Activated CD4-positive, alpha-beta T cell treated with anti-CD3 and anti-CD28 coated beads, Interleukin-2, Interleukin-6, amounts not matched to agents 100 ng/mL and 50 ng/mL, durations not matched to agents 16 hours and 8 hours (primary cell): ENCODE measurements around the gene LENEP.
A peak's percentile ranks its signal among the peaks of the same experiment; 100 is the strongest.

Experiments
- DNase-seq: peaks from one replicate; pipeline ENCODE4 v3.0.0-alpha.2; 2020

The LENEP gene, protein sequence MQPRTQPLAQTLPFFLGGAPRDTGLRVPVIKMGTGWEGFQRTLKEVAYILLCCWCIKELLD

DNA sequence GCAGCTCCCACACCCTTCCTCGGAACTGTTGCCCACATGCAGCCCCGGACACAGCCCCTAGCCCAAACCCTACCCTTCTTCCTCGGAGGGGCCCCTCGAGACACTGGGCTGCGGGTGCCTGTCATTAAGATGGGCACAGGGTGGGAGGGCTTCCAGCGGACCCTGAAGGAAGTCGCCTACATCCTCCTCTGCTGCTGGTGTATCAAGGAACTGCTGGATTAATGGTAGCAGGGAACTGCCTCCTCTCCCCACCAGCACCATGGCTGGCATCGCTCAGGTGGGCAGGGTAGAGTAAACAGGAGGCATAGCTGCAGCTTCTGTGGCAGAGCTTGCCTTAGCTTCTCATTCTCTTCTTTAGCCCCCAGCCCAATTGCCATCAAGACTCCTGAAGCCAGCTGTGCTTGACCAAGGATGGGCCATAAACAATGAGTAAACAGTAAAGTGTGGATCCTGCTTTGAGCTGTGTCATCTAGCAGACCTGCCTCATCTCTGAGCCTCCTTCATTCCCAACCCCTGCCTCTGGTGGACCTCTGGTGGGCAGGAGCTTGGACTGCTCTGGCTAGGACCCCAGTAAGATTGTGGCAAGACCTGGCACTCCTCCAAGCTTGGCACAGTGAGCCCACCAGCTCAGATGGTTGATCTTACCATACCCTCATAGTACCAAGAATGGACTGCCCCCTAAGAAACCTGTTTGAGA is at the start of gene LENEP:
TSS of gene LENEP (plus strand) at position 15 of the 697 bp plus-strand sequence. CDS start at position 37, 22 bp downstream.
- no peak for DNase-seq

GRCh38 chr1:154943649-154944400 is 49.6 kb upstream of the LENEP start:
- peak; percentile 64 for DNase-seq

- DNase-seq: no peak
Measured at GRCh38 chr1:154944401-154945159, 48.8 kb upstream of the LENEP start.

GRCh38 chr1:154945160-154945961 is 48.0 kb upstream of the LENEP start:
- no peak for DNase-seq

- no peak for DNase-seq
Measured at GRCh38 chr1:154945962-154946850, 47.2 kb upstream of the LENEP start.

GRCh38 chr1:154948079-154948478 is 45.3 kb upstream of the LENEP start:
- DNase-seq: no peak

DNA sequence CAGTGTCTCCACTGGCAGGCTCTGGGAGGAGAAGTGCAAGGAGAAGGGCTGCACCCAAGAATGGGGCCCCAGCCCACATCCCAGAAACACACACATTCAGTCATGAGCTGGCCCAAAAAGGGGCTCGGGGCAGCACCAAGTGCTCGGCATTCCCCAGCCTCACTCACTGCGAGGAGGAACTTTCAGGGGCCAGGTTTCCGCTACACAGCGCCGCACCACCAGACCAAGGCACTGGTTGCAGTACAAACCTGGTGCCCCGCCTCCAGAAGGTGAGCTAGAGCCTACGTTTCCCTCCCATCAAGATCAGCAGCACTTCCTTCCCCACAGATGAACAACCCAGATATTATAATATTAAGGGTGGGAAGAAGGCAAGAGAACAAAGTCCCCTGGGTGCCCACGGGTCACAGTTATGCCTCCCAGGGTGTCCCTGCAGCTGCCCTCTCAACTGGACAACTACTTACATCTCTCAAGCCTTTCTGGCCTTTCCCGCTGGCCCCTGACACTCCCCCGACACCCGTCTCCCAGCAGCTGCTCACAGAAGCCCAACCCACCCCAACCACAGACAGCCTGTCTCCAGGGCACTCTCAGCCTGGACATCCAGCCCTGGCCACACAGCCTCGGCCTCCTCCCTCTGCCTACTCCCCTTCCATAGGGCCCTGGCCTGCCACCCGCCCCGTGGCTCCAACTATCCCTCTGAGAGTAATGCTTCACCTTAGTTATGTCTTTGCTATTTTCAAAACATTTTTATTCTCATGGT is 41.3 kb upstream of the LENEP start:
- DNase-seq: peak; percentile 39

- no peak for DNase-seq
Measured at GRCh38 chr1:154952664-154953063, 40.7 kb upstream of the LENEP start.

DNA sequence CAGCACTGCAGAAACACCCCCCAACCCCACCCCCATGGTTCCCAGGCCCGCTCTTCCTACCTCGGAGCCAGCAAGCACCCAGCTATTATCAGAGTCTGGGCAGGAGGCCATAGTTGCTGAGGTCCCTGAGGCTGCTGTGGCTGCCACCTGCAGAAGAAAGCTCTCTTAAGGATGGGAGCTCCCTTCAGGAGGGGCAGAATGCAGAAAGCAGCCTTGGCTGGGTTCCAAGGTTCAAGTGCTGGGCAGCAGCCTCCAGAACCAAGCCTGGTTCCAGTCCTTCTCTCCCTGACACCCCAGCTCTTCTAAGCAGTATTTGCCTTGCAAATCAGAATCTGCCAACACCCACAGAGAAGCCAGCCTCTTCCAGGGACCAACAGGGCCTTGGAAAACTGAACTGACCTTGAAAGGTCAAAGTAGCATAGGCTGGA is 39.8 kb upstream of the LENEP start:
- no peak for DNase-seq

- no peak for DNase-seq
Measured at GRCh38 chr1:154954541-154954940, 38.8 kb upstream of the LENEP start.

- DNase-seq: peak; percentile 93
Measured at GRCh38 chr1:154955039-154955717, 38.2 kb upstream of the LENEP start.

DNA sequence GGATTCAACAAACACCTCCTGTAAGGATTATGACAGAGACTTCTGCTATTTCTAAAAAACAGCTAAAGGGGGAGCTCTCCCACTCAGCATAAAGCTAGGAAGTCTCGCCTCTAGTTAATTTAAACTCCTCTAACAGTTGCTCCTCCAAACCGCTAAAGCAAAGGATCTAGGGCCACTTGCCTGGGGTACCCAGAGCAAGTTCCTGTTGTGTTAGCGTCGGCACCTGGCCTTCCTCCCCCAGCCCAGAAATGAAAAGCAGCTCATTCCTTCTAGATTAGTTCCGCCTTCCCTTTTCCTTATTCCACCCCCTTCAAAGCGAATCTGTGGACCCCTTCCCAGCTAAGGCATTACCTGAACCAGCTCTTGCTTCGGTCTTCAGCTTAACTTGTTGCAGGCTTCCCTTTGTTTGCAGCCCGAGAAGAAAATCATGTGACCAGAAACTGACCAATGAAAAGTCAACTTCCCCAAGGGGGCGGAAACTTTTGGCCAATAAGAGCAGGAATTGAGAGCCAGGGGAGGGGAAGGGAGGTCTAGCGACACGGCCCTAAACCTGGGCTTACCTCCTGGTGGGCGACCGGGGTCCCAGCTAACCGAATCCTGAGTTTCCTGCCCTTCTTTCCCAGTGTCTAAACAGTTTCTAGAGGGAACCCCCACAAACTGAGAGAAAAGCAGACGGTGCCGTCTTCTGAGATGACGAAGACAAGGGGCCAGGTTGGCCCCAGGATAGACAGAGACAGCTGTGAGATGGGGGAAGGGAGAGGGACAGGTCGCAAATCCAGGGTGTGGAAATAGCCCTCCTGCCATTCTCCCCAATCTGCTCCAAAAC is 37.5 kb upstream of the LENEP start, which contains the start of gene PBXIP1:
TSS of gene PBXIP1 (minus strand) at position 382 of the 826 bp plus-strand sequence. CDS start 2,378 bp downstream, outside the sequence.
- peak; percentile 93 for DNase-seq

DNA sequence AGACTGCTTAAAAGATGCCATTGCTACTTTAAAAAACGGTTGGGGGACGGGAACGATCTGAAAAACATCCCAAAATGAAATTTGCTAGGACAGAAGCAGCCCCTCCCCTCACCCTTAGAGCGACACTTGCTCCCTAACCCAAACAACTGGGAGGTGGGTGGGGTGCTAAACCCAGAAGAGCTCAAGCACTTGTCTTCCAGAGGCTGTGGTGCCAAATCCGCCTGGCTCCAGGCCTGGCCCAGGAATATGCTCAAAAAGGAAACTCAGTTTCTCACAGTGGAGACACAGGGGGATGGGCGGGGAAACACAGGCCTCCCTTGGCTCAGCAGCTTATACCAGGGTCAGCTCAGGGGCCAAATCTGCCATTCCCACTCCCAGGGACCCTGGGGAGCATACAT is 36.8 kb upstream of the LENEP start:
- no peak for DNase-seq

DNA sequence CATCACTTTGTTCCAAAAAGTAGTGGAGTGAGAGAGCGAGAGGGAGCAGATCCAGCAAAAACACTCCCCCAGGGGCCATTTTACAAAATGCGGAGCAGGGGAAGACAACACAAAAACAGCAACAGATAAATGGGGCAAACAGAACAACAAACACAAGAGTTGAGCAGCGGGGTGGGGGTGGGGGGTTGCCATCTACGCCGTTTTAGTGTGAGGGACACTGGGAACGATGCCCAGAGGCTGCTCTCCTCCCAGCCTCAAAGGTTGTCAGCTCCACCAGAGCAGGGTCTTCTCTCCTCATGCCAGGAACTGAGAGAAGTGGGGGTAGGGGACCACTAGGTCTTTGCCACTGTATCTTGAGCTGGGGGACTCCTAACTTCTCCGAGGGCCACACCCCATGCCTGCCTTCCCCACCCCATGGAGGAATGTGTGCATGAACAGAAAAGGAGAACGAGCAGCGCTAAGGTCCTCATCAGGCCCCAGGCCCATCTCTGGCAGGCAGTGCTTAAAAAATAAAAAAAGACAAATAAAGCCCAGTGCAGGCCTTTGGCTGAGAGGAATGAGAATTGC is 36.2 kb upstream of the LENEP start:
- no peak for DNase-seq

- no peak for DNase-seq
Measured at GRCh38 chr1:154958036-154958435, 35.4 kb upstream of the LENEP start.

- DNase-seq: no peak
Measured at GRCh38 chr1:154958681-154959425, 34.5 kb upstream of the LENEP start.

DNA sequence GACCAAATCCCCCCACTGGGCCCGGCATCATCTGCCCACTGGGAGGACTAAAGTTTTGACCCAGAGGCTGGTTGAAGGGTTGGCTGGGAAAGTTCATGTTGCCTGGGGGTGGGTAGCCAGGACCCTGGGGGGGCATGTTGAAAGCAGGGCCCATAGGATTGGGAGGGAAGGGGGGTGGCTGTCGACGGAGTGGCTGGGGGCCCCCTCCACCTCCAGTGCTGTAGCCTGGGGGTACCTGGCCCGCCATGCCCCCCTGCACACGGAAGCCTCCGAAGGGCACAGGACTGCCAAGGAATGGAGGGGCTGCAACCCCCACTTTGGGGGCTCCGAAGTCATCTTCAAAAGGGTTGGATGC is 34.0 kb upstream of the LENEP start:
- no peak for DNase-seq
